AG09309 (cell line): ENCODE measurements around the gene PI16.

Source experiments
- DNase-seq: peaks from one replicate; pipeline ENCODE4 v3.0.0-alpha.2; 2010; ENCODE audit warnings: low read depth
- H3K4me3 ChIP-seq: 2 replicates; pipeline ENCODE4 v1.5.1; 2011; ENCODE audit warnings: mild to moderate bottlenecking, low read depth, low read length, moderate library complexity; ENCODE audit not compliant: control insufficient read depth
- CTCF ChIP-seq: IDR thresholded peaks from 2 replicates; pipeline ENCODE4 v1.5.1; 2011; ENCODE audit warnings: mild to moderate bottlenecking, low read depth, low read length, inconsistent platforms; ENCODE audit not compliant: insufficient read depth, control insufficient read depth; ENCODE audit errors: missing control alignments

Gene PI16

GRCh38 chr6:36954262-36954931, at the start of gene PI16:
Gene PI16 (plus strand): TSS chr6:36954738. CDS start chr6:36954761, 23 bp downstream.
- TF ChIP-seq CTCF, result no peak
- DNase-seq, result no peak

GRCh38 chr6:36904851-36905393, 49.6 kb upstream of the PI16 start:
- no peak overlapping the region for H3K4me3 ChIP-seq
- no peak for TF ChIP-seq CTCF
- no peak for DNase-seq

More at GRCh38 chr6:36954262-36954931, at the start of gene PI16:
- no peak within 1 kb of the TSS for H3K4me3 ChIP-seq

- no peak for DNase-seq
- no peak for TF ChIP-seq CTCF
- no peak overlapping the region for H3K4me3 ChIP-seq
These were observed 47.8 kb upstream of the PI16 start for GRCh38 chr6:36906539-36907325.

- H3K4me3 ChIP-seq, result no peak overlapping the region
- DNase-seq, result no peak
- TF ChIP-seq CTCF, result no peak
These were observed 46.8 kb upstream of the PI16 start for GRCh38 chr6:36907781-36908180.

GRCh38 chr6:36908747-36909146, 45.8 kb upstream of the PI16 start:
- TF ChIP-seq CTCF, result no peak

GRCh38 chr6:36912030-36912454, 42.5 kb upstream of the PI16 start:
- DNase-seq, result no peak
- H3K4me3 ChIP-seq, result no peak overlapping the region

More at GRCh38 chr6:36908747-36909146, 45.8 kb upstream of the PI16 start:
- no peak for DNase-seq
- no peak overlapping the region for H3K4me3 ChIP-seq

More at GRCh38 chr6:36912030-36912454, 42.5 kb upstream of the PI16 start:
- TF ChIP-seq CTCF, result no peak
